ENCODE results near the gene NCOA3. TPM values are rescaled to one million over a fixed set of nuclear protein-coding genes. Genes with fewer than 3 reads are reported as not detected.
"Not testable (repeated sequence)": the region's sequence is repeated elsewhere in the genome, so short reads cannot be mapped to it uniquely, and the experiment has no call there.

NCOA3 gene
- total RNA-seq, 1 donor, result 53.3 TPM

DNA sequence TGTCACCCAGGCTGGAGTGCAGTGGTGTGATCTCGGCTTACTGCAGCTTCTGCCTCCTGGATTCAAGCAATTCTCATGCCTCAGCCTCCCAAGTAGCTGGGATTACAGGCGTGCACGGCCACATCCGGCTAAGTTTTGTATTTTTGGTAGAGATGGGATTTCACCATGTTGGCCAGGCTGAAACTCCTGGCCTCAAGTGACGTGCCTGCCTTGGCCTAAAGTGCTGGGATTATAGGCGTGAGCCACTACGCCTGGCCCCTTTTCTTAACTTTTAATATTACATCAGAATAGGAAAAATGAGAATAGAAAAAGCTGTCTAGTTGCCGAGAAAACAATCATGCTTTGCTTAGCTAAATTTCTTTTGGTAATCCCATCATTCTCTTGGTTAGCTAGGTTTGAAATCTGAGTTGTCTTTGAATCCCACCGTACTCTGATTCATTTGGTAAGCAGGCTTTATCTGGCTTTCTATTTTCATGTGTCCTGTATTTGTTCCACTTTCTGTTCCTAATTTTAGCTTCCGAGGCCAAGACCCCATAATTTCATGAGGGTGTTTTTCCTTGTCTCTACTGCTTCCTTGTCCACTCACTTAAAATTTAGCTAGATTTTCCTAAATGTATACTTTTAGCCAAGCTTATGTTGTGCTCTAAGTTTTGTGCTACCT is 83.5 kb downstream of the NCOA3 start:
- peak; percentile 41 for DNase-seq (ENCODE audit: low read depth)
- no peak for TF ChIP-seq CTCF (IDR thresholded peaks at IDR 0.05; ENCODE audit: insufficient read depth, low read length)
- no peak overlapping the region for H3K4me3 ChIP-seq (ENCODE audit: low read depth, low read length)

- H3K4me3 ChIP-seq (ENCODE audit: low read depth, low read length), result no peak overlapping the region
- peak; percentile 55 for DNase-seq (ENCODE audit: low read depth)
- TF ChIP-seq CTCF (IDR thresholded peaks at IDR 0.05; ENCODE audit: insufficient read depth, low read length), result no peak
Observed at GRCh38 chr20:47586649-47587294, 85.1 kb downstream of the NCOA3 start.

GRCh38 chr20:47588158-47588557 is 86.5 kb downstream of the NCOA3 start:
- no peak overlapping the region for H3K4me3 ChIP-seq (ENCODE audit: low read depth, low read length)
- DNase-seq (ENCODE audit: low read depth), result no peak
- no peak for TF ChIP-seq CTCF (IDR thresholded peaks at IDR 0.05; ENCODE audit: insufficient read depth, low read length)

DNA sequence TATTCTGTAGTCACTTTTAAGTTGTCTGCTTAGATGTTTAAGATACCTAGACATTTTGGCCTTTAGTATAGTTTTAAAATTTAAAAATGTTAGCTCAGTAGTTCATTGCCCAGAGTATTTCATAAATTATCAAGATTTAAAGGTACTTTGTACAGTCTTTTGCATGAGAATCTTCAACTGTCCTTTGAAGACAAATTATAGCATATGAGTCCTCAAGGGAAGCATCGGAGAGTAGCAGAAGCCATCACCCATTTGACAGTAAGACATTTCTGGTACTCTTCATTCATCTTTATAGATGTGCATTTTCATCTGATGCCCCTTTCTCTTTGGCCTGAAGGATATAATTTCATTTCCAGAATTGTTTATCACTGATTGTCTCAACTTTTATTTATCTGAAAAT is 89.5 kb downstream of the NCOA3 start:
- no peak for DNase-seq (ENCODE audit: low read depth)
- no peak for TF ChIP-seq CTCF (IDR thresholded peaks at IDR 0.05; ENCODE audit: insufficient read depth, low read length)
- no peak overlapping the region for H3K4me3 ChIP-seq (ENCODE audit: low read depth, low read length)

DNA sequence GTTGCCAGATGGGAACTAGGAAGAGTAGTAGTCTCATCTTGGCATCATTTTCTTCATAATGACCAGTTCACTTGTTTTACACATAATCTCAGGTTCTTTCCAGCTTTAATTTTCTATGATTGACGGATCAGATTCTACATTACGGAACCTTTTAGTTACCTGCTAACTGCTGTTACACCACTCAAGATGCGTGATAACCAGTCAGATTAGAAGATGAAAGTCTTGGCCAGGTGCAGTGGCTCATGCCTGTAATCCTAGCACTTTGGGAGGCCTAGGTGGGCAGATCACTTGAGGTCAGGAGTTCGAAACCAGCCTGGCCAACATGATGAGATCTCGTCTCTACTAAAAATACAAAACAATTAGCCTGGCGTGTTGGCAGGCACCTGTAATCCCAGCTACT is 92.5 kb downstream of the NCOA3 start:
- H3K4me3 ChIP-seq (ENCODE audit: low read depth, low read length), result no peak overlapping the region
- no peak for TF ChIP-seq CTCF (IDR thresholded peaks at IDR 0.05; ENCODE audit: insufficient read depth, low read length)
- DNase-seq (ENCODE audit: low read depth), result no peak

- H3K4me3 ChIP-seq (ENCODE audit: low read depth, low read length); DNase-seq (ENCODE audit: low read depth): not testable (repeated sequence)
Observed at GRCh38 chr20:47595138-47595537, 93.5 kb downstream of the NCOA3 start.

DNA sequence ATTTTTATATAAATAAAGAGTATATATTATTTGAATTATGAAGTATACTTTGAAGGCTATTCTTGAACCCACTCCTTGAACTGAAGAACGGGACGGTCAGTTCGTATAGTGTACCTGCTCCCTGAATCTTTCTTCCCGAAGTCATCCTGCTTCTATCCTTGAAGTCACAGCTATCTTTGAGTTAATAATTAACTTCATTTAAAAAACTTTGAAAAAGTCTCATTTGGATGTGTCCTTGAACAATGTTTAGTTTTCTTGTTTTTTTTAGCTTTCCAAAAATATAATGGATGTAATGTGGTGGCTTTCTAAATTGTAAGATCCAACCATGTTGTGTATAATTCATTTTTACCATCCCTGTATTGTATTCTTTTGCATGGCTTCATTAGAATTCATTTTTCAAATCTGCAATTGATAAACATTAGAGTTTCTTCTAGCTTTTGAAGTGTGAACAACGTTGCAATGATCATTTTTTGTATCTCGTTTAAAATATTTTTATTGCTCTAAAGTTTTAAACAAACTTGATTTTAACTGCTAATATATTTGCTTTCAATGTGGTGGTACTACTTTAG is 94.4 kb downstream of the NCOA3 start:
- TF ChIP-seq CTCF (IDR thresholded peaks at IDR 0.05; ENCODE audit: insufficient read depth, low read length), result no peak
- no peak overlapping the region for H3K4me3 ChIP-seq (ENCODE audit: low read depth, low read length)
- no peak for DNase-seq (ENCODE audit: low read depth)

All from fibroblast of the aortic adventitia (primary cell).